Mononuclear cell (primary cell): Measurements from ENCODE around the gene SYTL4. TPM values are rescaled to one million over a fixed set of nuclear protein-coding genes. Genes with fewer than 3 reads are reported as not detected.

ENCODE experiments used
- H3K27me3 ChIP-seq: 2 replicates; pipeline ENCODE4 v1.6.0; 2011; ENCODE audit warnings: low read length, control low read depth; ENCODE audit not compliant: insufficient read depth
- H3K4me1 ChIP-seq: 2 replicates; pipeline ENCODE4 v1.5.1; 2011; ENCODE audit warnings: mild to moderate bottlenecking, low read length, control low read depth; ENCODE audit not compliant: insufficient read depth
- H3K4me3 ChIP-seq: 2 replicates; pipeline ENCODE4 v1.5.1; 2011; ENCODE audit warnings: mild to moderate bottlenecking, low read length, moderate library complexity
- H3K9me3 ChIP-seq: 2 replicates; pipeline ENCODE4 v1.5.1; 2011; ENCODE audit warnings: low read depth, mild to moderate bottlenecking, control low read depth, low read length
- total RNA-seq: library from RNA; depleted of rRNA; stranded (reverse); fragments of >200 nt; gene quantifications from one replicate; pipeline ENCODE4 v1.2.3, GENCODE V29; 2012

SYTL4 gene
- total RNA-seq, 1 donor = 2.2 TPM

GRCh38 chrX:100645106-100645505, 86.8 kb downstream of the SYTL4 start:
- Histone ChIP-seq H3K4me3 (no peak overlapping the region), H3K27me3 (no peaks in the 10 kb centered on the region), H3K4me1 (no peaks in the 10 kb centered on the region), H3K9me3 (no peaks in the 10 kb centered on the region)

- H3K4me1 ChIP-seq = no peaks in the 10 kb centered on the region
- H3K27me3 ChIP-seq = peaks cover 5% of the 10 kb centered on the region
- H3K4me3 ChIP-seq = no peak within 1 kb of the TSS
- no peaks in the 10 kb centered on the region for H3K9me3 ChIP-seq
Measured at GRCh38 chrX:100643956-100644860, 87.7 kb downstream of the SYTL4 start, which contains the start of gene SRPX2. Gene SRPX2 (plus strand): TSS chrX:100644199. CDS start chrX:100646323, 2,124 bp downstream.

GRCh38 chrX:100643212-100643611, 88.7 kb downstream of the SYTL4 start:
- Histone ChIP-seq H3K27me3 (peaks cover 14% of the 10 kb centered on the region), H3K4me3 (no peak overlapping the region), H3K9me3 (no peaks in the 10 kb centered on the region), H3K4me1 (no peaks in the 10 kb centered on the region)

- Histone ChIP-seq H3K27me3 (peaks cover 21% of the 10 kb centered on the region), H3K4me3 (no peak overlapping the region), H3K4me1 (no peaks in the 10 kb centered on the region), H3K9me3 (no peaks in the 10 kb centered on the region)
Measured at GRCh38 chrX:100642290-100642689, 89.6 kb downstream of the SYTL4 start.

GRCh38 chrX:100636321-100636991, 95.5 kb downstream of the SYTL4 start, which contains the start of gene TSPAN6:
Gene TSPAN6 (minus strand): TSS chrX:100636806. CDS start chrX:100636694, 112 bp downstream.
- H3K4me3 ChIP-seq = peak within 1 kb of the TSS; percentile 31
- H3K9me3 ChIP-seq = no peaks in the 10 kb centered on the region
- peaks cover 30% of the 10 kb centered on the region for H3K27me3 ChIP-seq
- H3K4me1 ChIP-seq = no peaks in the 10 kb centered on the region

DNA sequence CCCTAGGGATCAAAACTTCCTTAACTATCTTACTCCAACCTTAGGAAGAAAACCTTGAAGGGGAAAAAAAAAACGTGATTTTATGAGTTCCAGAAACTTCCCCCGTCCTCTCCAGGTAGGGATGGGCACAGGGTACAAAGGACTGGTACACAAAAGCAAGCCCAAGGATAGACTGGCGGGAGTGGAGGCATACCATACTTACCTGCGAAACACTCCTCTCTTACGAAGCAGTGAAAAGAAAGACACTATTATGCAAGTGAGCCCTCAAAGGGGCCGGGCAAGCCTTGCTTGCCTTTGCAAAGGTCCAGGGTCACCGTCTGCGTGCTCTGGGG, 96.0 kb downstream of the SYTL4 start:
- H3K27me3 ChIP-seq = peaks cover 30% of the 10 kb centered on the region
- no peaks in the 10 kb centered on the region for H3K4me1 ChIP-seq
- H3K9me3 ChIP-seq = no peaks in the 10 kb centered on the region
- peak overlapping the region; percentile 31 for H3K4me3 ChIP-seq

DNA sequence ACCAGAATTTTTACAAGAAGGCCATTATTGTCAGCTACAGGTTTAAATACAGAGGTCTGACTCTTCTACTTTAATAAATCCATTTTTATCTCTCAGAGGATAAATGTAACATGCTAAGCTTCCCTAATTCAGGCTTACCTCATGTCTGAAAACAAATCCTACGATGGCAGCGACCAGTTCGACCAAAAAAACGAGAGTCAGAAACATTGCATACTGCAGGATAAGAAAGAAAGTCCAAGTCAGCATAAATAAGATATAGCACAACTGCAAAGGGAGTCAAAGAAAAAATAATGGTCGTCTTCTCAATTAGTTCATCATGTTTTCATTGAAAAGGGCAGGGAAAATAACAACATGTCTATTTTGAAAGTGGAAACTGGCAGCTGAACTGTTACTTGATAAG, 96.9 kb downstream of the SYTL4 start:
- H3K4me3 ChIP-seq = no peak overlapping the region
- no peaks in the 10 kb centered on the region for H3K4me1 ChIP-seq
- peaks cover 32% of the 10 kb centered on the region for H3K27me3 ChIP-seq
- H3K9me3 ChIP-seq = no peaks in the 10 kb centered on the region

DNA sequence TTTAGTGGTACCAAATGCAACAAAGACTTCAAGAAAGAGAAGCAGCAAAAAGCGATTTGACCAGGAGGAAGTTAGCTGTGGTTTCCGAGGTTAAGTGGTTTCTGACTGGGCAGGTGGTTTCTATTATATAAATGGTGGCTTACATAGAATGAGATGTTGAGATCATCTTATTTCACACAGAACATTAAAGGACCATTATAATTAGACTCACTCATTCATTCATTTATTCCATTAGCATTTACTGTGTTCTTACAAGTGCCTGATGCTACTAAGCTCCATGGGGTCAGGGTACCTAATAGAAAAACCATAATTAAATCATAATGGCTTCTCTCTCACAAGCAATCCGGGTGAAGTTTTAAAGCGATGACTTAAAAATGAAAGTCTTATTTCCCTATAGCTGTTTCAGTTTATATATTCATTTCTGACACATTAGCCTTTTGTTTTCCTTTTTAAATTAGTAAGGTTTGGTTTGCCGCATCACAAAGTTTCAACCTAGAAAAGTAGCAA, 105.9 kb downstream of the SYTL4 start:
- H3K27me3 ChIP-seq = peaks cover 7% of the 10 kb centered on the region
- no peaks in the 10 kb centered on the region for H3K9me3 ChIP-seq
- no peak overlapping the region for H3K4me3 ChIP-seq
- H3K4me1 ChIP-seq = no peaks in the 10 kb centered on the region

Other genes starting within 250 kb of the SYTL4 start
- not detected for gene TNMD, start 147.2 kb downstream of the SYTL4 start, total RNA-seq
- gene TSPAN6, start 95.3 kb downstream of the SYTL4 start, total RNA-seq = 0.94 TPM
- gene SRPX2, start 87.9 kb downstream of the SYTL4 start, total RNA-seq = not detected
- gene CSTF2, start 88.3 kb upstream of the SYTL4 start, total RNA-seq = 4.2 TPM
- not detected for gene NOX1, start 142.2 kb upstream of the SYTL4 start, total RNA-seq
- gene XKRX, start 196.8 kb upstream of the SYTL4 start, total RNA-seq = 1.2 TPM
- not detected for gene ARL13A, start 237.6 kb upstream of the SYTL4 start, total RNA-seq